HCT116 (cell line): ENCODE data around the gene TMEM179. TPM values are rescaled to one million over a fixed set of nuclear protein-coding genes. Genes with fewer than 3 reads are reported as not detected.

ENCODE experiments used
- ATAC-seq: fragments of 200-7000 bp; cut with Tn5 transposase; 2 replicates; pipeline ENCODE4 v1.9.1; 2020; ENCODE audit warnings: mild to moderate bottlenecking, moderate library complexity
- BruUV-seq: library from RNA; stranded (reverse); fragments of 400-500 nt; replicated peaks from 2 replicates; lab custom pipeline; 2021; lab: Mats Ljungman, UMichigan
- CTCF ChIA-PET: fragments of 300-600 bp; sonication (Branson Sonifier 250); formaldehyde crosslinking; loops from one replicate; lab custom pipeline; 2021; ENCODE audit warnings: antibody characterized with exemption; lab: Charles Lee
- POLR2A ChIA-PET: fragments of 300-600, 350-600 bp; sonication (Branson Sonifier 250); formaldehyde crosslinking; loops from one replicate; lab custom pipeline; 2021; ENCODE audit warnings: antibody characterized with exemption; lab: Charles Lee
- RAD21 ChIA-PET, 2 experiments: fragments of 300-600 bp; sonication (Branson Sonifier 250); formaldehyde crosslinking; loops; one replicate each; lab custom pipeline; 2023; ENCODE audit warnings: low total read pairs in 2 of 2; ENCODE audit not compliant: uncharacterized antibody in 2 of 2, unreplicated experiment in 2 of 2, low non-redundant PET in 1 of 2; lab: Charles Lee
- DNase-seq: peaks from one replicate; pipeline ENCODE4 v3.0.0-alpha.2; 2010; ENCODE audit warnings: low read depth, low spot score
- H2AFZ ChIP-seq: fragments of 200-600 bp; shearing (Covaris generic), sonication (generic); 2 replicates; pipeline ENCODE4 v1.6.1; 2017; ENCODE audit warnings: low read depth, mixed run types, mixed read lengths, antibody characterized with exemption, low read length; ENCODE audit not compliant: poor library complexity, severe bottlenecking
- H3K27ac ChIP-seq: 2 replicates; pipeline ENCODE4 v1.5.1; 2012; ENCODE audit warnings: low read depth, low read length
- H3K27me3 ChIP-seq: fragments of 200-600 bp; sonication (generic); 2 replicates; pipeline ENCODE4 v1.6.1; 2016; ENCODE audit warnings: mixed run types, low read length, mixed read lengths; ENCODE audit not compliant: insufficient read depth
- H3K36me3 ChIP-seq, 2 experiments: fragments of 200-500 bp in 1 of 2; fragments of 200-600 bp in 1 of 2; sonication (Bioruptor generic) in 1 of 2; sonication (generic) in 1 of 2; 2 replicates each; pipeline versions ENCODE4 v1.5.1 to v1.6.1; 2014 to 2016; ENCODE audit warnings: low read length in 2 of 2, inconsistent platforms in 1 of 2, mixed read lengths in 1 of 2, mixed run types in 1 of 2; ENCODE audit not compliant: insufficient read depth in 2 of 2, control insufficient read depth in 1 of 2
- H3K4me1 ChIP-seq, 2 experiments: fragments of 200-600 bp in 1 of 2; sonication (generic) in 1 of 2; 2 replicates each; pipeline versions ENCODE4 v1.5.1 to v1.6.1; 2012 to 2017; ENCODE audit warnings: low read length in 2 of 2, inconsistent platforms in 1 of 2, mild to moderate bottlenecking in 1 of 2, mixed read lengths in 1 of 2, mixed run types in 1 of 2, moderate library complexity in 1 of 2; ENCODE audit not compliant: insufficient read depth in 2 of 2, control insufficient read depth in 1 of 2
- H3K4me2 ChIP-seq: fragments of 200-600 bp; sonication (generic); 2 replicates; pipeline ENCODE4 v1.6.1; 2017; ENCODE audit warnings: mixed run types, low read length, mixed read lengths
- H3K4me3 ChIP-seq, 2 experiments: fragments of 200-600 bp in 1 of 2; sonication (generic) in 1 of 2; replicated peaks in 1 of 2; 2 replicates each; pipeline ENCODE4 v1.5.1; 2011 to 2016; ENCODE audit warnings: low read length in 2 of 2, control low read depth in 1 of 2, low read depth in 1 of 2, mild to moderate bottlenecking in 1 of 2, mixed read lengths in 1 of 2, mixed run types in 1 of 2
- H3K79me2 ChIP-seq: fragments of 200-600 bp; sonication (generic); 2 replicates; pipeline ENCODE4 v1.6.1; 2017; ENCODE audit warnings: mild to moderate bottlenecking, mixed run types, low read length, moderate library complexity, mixed read lengths; ENCODE audit not compliant: insufficient read depth
- H3K9ac ChIP-seq: fragments of 200-600 bp; sonication (generic); 2 replicates; pipeline ENCODE4 v1.6.1; 2016; ENCODE audit warnings: low read length, mixed read lengths
- H3K9me2 ChIP-seq: fragments of 200-600 bp; sonication (generic), shearing (Covaris generic); 2 replicates; pipeline ENCODE4 v1.6.1; 2017; ENCODE audit warnings: mixed run types, mild to moderate bottlenecking, moderate library complexity; ENCODE audit not compliant: insufficient read depth
- H3K9me3 ChIP-seq, 2 experiments: fragments of 200-500 bp in 1 of 2; fragments of 200-600 bp in 1 of 2; sonication (Bioruptor generic) in 1 of 2; sonication (generic) in 1 of 2; 2 replicates each; pipeline ENCODE4 v1.6.1; 2014 to 2017; ENCODE audit warnings: low read length in 2 of 2, mixed read lengths in 2 of 2, inconsistent platforms in 1 of 2, low read depth in 1 of 2, mild to moderate bottlenecking in 1 of 2, mixed run types in 1 of 2, moderate library complexity in 1 of 2; ENCODE audit not compliant: control insufficient read depth in 1 of 2, insufficient read depth in 1 of 2
- H4K20me1 ChIP-seq: fragments of 200-600 bp; sonication (generic), shearing (Covaris generic); 2 replicates; pipeline ENCODE4 v1.6.1; 2017; ENCODE audit warnings: mixed run types, mild to moderate bottlenecking, moderate library complexity; ENCODE audit not compliant: insufficient read depth
- ATF3 ChIP-seq: IDR thresholded peaks from 2 replicates; pipeline ENCODE4 v1.6.1; 2012
- CBX3 ChIP-seq: IDR thresholded peaks from 2 replicates; pipeline ENCODE4 v1.6.1; 2012; ENCODE audit warnings: low read depth
- CEBPB ChIP-seq: IDR thresholded peaks from 2 replicates; pipeline ENCODE4 v1.6.1; 2012; ENCODE audit warnings: low read depth
- EGR1 ChIP-seq: IDR thresholded peaks from 2 replicates; pipeline ENCODE4 v1.6.1; 2012; ENCODE audit warnings: low read depth
- ELF1 ChIP-seq: IDR thresholded peaks from 2 replicates; pipeline ENCODE4 v1.6.1; 2012; ENCODE audit warnings: low read depth, borderline replicate concordance
- EZH2 ChIP-seq: fragments of 200-600 bp; sonication (generic); IDR thresholded peaks from 2 replicates; pipeline ENCODE4 v1.6.1; 2017; ENCODE audit warnings: antibody characterized with exemption, mixed run types
- EZH2phosphoT487 ChIP-seq: fragments of 200-600 bp; IDR thresholded peaks from 2 replicates; pipeline ENCODE4 v1.6.1; 2018; ENCODE audit warnings: antibody characterized with exemption, borderline replicate concordance
- FOSL1 ChIP-seq: IDR thresholded peaks from 2 replicates; pipeline ENCODE4 v1.6.1; 2012; ENCODE audit warnings: low read depth
- JUND ChIP-seq: IDR thresholded peaks from 2 replicates; pipeline ENCODE4 v1.6.1; 2012
- MAX ChIP-seq: IDR thresholded peaks from 2 replicates; pipeline ENCODE4 v1.6.1; 2012
- POLR2A ChIP-seq: IDR thresholded peaks from 2 replicates; pipeline ENCODE4 v1.7.0; 2011; ENCODE audit warnings: borderline replicate concordance; ENCODE audit not compliant: insufficient read depth, insufficient read length; ENCODE audit errors: extremely low read depth
- POLR2AphosphoS5 ChIP-seq: IDR thresholded peaks from 2 replicates; pipeline ENCODE4 v1.6.1; 2011; ENCODE audit warnings: mild to moderate bottlenecking, low read depth, low read length, moderate library complexity
- RAD21 ChIP-seq: IDR thresholded peaks from 2 replicates; pipeline ENCODE4 v1.6.1; 2012; ENCODE audit warnings: low read depth, mild to moderate bottlenecking
- SIN3A ChIP-seq: IDR thresholded peaks from 2 replicates; pipeline ENCODE4 v1.6.1; 2012; ENCODE audit warnings: low read depth
- SP1 ChIP-seq: IDR thresholded peaks from 2 replicates; pipeline ENCODE4 v1.6.1; 2012; ENCODE audit warnings: low read depth
- SRF ChIP-seq: IDR thresholded peaks from 2 replicates; pipeline ENCODE4 v1.6.1; 2012; ENCODE audit warnings: low read depth
- YY1 ChIP-seq: IDR thresholded peaks from 2 replicates; pipeline ENCODE4 v1.6.1; 2011; ENCODE audit warnings: low read length, low read depth, moderate library complexity, mild to moderate bottlenecking; ENCODE audit not compliant: insufficient replicate concordance; ENCODE audit errors: extremely low read depth
- ZBTB33 ChIP-seq: IDR thresholded peaks from 2 replicates; pipeline ENCODE4 v1.6.1; 2011; ENCODE audit warnings: mild to moderate bottlenecking, low read length, moderate library complexity; ENCODE audit not compliant: insufficient replicate concordance; ENCODE audit errors: extremely low read depth
- intact Hi-C: fragments of 100-400 bp; cut with micrococcal nuclease; formaldehyde crosslinking; loops from 2 replicates; pipeline ENCODE4 v1.10.0; 2022
- total RNA-seq: library from RNA; stranded (reverse); gene quantifications from one replicate; pipeline ENCODE4 v1.2.1, GENCODE V29; 2021; ENCODE audit not compliant: unreplicated experiment

The TMEM179 gene
- total RNA-seq, 1 experiment from 2014 or later = not detected

- Histone ChIP-seq H3K9ac (no peak overlapping the region), H2AFZ (no peak overlapping the region), H3K27ac (no peak overlapping the region), H3K27me3 (peaks cover 18% of the 10 kb centered on the region), H3K4me2 (no peak overlapping the region), H3K9me2 (no peaks in the 10 kb centered on the region), H3K79me2 (no peaks in the 10 kb centered on the region), H3K4me1 (no peaks in the 10 kb centered on the region), H3K36me3 (no peaks in the 10 kb centered on the region), H4K20me1 (no peaks in the 10 kb centered on the region), H3K4me3 (no peak overlapping the region), H3K9me3 (no peaks in the 10 kb centered on the region)
- ATAC-seq (no peak), DNase-seq (no peak)
- TF ChIP-seq POLR2A (no peak), YY1 (no peak), EZH2 (no peak)
- intact Hi-C loops = no loop called here
- no TSS peak for BruUV-seq
- ChIA-PET RAD21 (no interaction called here), CTCF (no interaction called here), POLR2A (no interaction called here)
These were observed 51.8 kb downstream of the TMEM179 start for GRCh38 chr14:104552738-104553125.

- Histone ChIP-seq H3K9me2 (no peaks in the 10 kb centered on the region), H3K9ac (no peak overlapping the region)
- no TSS peak for BruUV-seq
- TF ChIP-seq EGR1 (no peak), EZH2phosphoT487 (no peak), ATF3 (no peak), RAD21 (no peak), SRF (no peak), MAX (no peak), SP1 (no peak), ELF1 (no peak), CBX3 (no peak), JUND (no peak), EZH2 (no peak), POLR2AphosphoS5 (no peak), ZBTB33 (no peak), SIN3A (no peak), CEBPB (no peak), FOSL1 (no peak)
- TF ChIP-seq, all 23 proteins: peak for 0
- no peak overlapping the region for H2AFZ ChIP-seq
- H3K4me2 ChIP-seq = no peak overlapping the region
- intact Hi-C loops = no loop called here
- no peak overlapping the region for H3K4me3 ChIP-seq
- H3K79me2 ChIP-seq = no peaks in the 10 kb centered on the region
- ChIA-PET CTCF (no interaction called here), RAD21 (no interaction called here), POLR2A (no interaction called here)
- H3K36me3 ChIP-seq = no peaks in the 10 kb centered on the region
- H3K9me3 ChIP-seq = no peaks in the 10 kb centered on the region
- ATAC-seq = no peak
- no peak for DNase-seq
- no peaks in the 10 kb centered on the region for H3K4me1 ChIP-seq
- no peaks in the 10 kb centered on the region for H4K20me1 ChIP-seq
- peaks cover 18% of the 10 kb centered on the region for H3K27me3 ChIP-seq
- H3K27ac ChIP-seq = no peak overlapping the region
These were observed 52.5 kb downstream of the TMEM179 start for GRCh38 chr14:104551851-104552737.
